Adrenal gland (tissue), 12 donors: Measurements from ENCODE around the gene GMDS. TPM values are rescaled to one million over a fixed set of nuclear protein-coding genes. Genes with fewer than 3 reads are reported as not detected.
A peak's percentile ranks its signal among the peaks of the same experiment; 100 is the strongest.

ENCODE experiments used
- DNase-seq, 7 donors: peaks; one replicate each; pipeline ENCODE4 v3.0.0-alpha.2; 2019 to 2020
- H3K27ac ChIP-seq, 5 donors: fragments of 200-600 bp; sonication (generic) in 4 of 5; 1 replicate in 3 of 5; 2 replicates in 2 of 5; pipeline versions ENCODE4 v1.5.1 to v1.8.0; 2016 to 2020; ENCODE audit warnings: mild to moderate bottlenecking in 1 of 5
- H3K27me3 ChIP-seq: fragments of 200-600 bp; 2 replicates; pipeline ENCODE4 v1.8.0; 2021
- H3K36me3 ChIP-seq, 2 donors: fragments of 200-600 bp; replicated peaks in 1 of 2; 1 replicate in 1 of 2; 2 replicates in 1 of 2; pipeline versions ENCODE4 v1.5.1 to v1.8.0; 2018 to 2022
- H3K4me1 ChIP-seq, 2 donors: fragments of 200-600 bp; replicated peaks in 1 of 2; 1 replicate in 1 of 2; 2 replicates in 1 of 2; pipeline versions ENCODE4 v1.5.1 to v1.8.0; 2018 to 2021
- H3K4me3 ChIP-seq, 4 donors: fragments of 200-600 bp; sonication (generic) in 3 of 4; one replicate each; pipeline ENCODE4 v1.5.1; 2016 to 2018
- H3K9me3 ChIP-seq, 3 donors: fragments of 200-600 bp; sonication (generic) in 1 of 3; replicated peaks in 1 of 3; 1 replicate in 2 of 3; 2 replicates in 1 of 3; pipeline versions ENCODE4 v1.5.1 to v1.8.0; 2016 to 2021
- POLR2A ChIP-seq, 2 donors: fragments of 450-650 bp; IDR thresholded peaks; one replicate each; pipeline ENCODE4 v1.6.1; 2017; ENCODE audit warnings: antibody characterized with exemption in 2 of 2, mild to moderate bottlenecking in 2 of 2, moderate library complexity in 1 of 2
- WGBS, 4 donors: extraction: QIAGEN DNeasy Blood & Tissue Kit in 2 of 4; methylation state at CpG; one replicate each; pipeline versions ENCODE4 v1.1.5 to v1.1.7; 2013 to 2017; 5-methylcytosine and 5-hydroxymethylcytosine counted together
- intact Hi-C, 2 donors: fragments of 100-400 bp; cut with DNase I; formaldehyde crosslinking; loops; one replicate each; pipeline versions ENCODE4 v1.14.1 to v1.15.0; 2022 to 2023
- polyA plus RNA-seq, 3 donors: library from polyadenylated mRNA; stranded (reverse); fragments of 200-250 nt in 2 of 3; fragments of 350-450 nt in 1 of 3; fragmentation: Illumina TruSeq in 1 of 3; extraction: RNeasy Lipid Tissue Mini Kit (QIAGEN cat#74804) in 1 of 3; gene quantifications; one replicate each; pipeline ENCODE4 v1.2.3, GENCODE V29; 2013 to 2014
- total RNA-seq, 9 donors: library from RNA; depleted of rRNA in 4 of 9; stranded (reverse); fragments of >200 nt in 4 of 9; fragments of 120-200 nt in 1 of 9; fragmentation: NEBNext Ultra II Directional in 1 of 9; extraction: Animal tissue kit (Norgen Biotek cat#: 25700) in 1 of 9; gene quantifications; one replicate each; pipeline versions ENCODE4 v1.1.0 to v1.2.4, GENCODE V29; 2013 to 2023
- TF ChIP-seq, protein P1 (sequence below), 6 experiments: fragments of 450-650 bp in 4 of 6; fragments of 200-600 bp in 2 of 6; sonication (generic) in 1 of 6; IDR thresholded peaks; 1 replicate in 5 of 6; 2 replicates in 1 of 6; pipeline versions ENCODE4 v1.5.1 to v1.8.0; 2016 to 2021; ENCODE audit warnings: antibody characterized with exemption in 6 of 6, mild to moderate bottlenecking in 2 of 6, moderate library complexity in 1 of 6
- donor health status: healthy with polysubstance abuse.
- donor health status: Bipolar disorder and iron deficiency.
- donor health status: DM: yes; HTN: yes; CAD: no.
- donor health status: DM: no; HTN: no; CAD: no.
- donor health status: DM: no; HTN: no; CAD: no.
- donor health status: DM: yes; HTN: yes; CAD: no.

The GMDS gene
- total and polyA plus RNA-seq, 12 donors = 8.5 to 39.2 (median 15.2) TPM

DNA sequence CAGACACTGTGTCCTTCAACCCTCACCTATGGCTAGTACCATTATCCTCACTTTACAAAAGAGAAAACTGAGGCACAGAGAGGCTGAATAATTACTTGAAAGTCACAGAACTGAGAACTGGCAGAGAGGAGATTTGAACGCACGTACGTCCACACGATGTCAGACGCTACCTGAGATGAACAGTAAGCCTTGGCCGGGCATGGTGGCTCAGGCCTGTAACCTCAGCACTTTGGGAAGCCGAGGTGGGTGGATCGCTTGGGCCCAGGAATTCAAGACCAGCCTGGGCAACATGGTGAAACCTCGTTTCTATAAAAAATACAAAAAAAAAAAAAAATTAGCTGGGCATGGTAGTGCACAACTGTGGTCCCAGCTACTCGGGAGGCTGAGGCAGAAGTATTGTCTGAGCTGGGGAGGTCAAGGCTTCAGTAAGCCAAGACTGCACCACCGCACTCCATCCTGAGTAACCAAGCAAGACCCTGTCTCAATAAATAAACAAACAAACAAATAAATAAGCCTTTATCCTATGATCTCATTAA is 20.5 kb downstream of the GMDS start:
- Histone ChIP-seq H3K36me3 (no peaks in the 10 kb centered on the region), H3K9me3 (no peaks in the 10 kb centered on the region), H3K4me3 (no peak overlapping the region), H3K27ac (no peak overlapping the region), H3K4me1 (peaks cover 0 to 5% of the 10 kb centered on the region in 2 donors), H3K27me3 (no peaks in the 10 kb centered on the region)
- no peak for DNase-seq
- intact Hi-C loops = no loop called here
- no peak for TF ChIP-seq POLR2A (IDR thresholded peaks at IDR 0.05)
- TF ChIP-seq, protein P1, sequence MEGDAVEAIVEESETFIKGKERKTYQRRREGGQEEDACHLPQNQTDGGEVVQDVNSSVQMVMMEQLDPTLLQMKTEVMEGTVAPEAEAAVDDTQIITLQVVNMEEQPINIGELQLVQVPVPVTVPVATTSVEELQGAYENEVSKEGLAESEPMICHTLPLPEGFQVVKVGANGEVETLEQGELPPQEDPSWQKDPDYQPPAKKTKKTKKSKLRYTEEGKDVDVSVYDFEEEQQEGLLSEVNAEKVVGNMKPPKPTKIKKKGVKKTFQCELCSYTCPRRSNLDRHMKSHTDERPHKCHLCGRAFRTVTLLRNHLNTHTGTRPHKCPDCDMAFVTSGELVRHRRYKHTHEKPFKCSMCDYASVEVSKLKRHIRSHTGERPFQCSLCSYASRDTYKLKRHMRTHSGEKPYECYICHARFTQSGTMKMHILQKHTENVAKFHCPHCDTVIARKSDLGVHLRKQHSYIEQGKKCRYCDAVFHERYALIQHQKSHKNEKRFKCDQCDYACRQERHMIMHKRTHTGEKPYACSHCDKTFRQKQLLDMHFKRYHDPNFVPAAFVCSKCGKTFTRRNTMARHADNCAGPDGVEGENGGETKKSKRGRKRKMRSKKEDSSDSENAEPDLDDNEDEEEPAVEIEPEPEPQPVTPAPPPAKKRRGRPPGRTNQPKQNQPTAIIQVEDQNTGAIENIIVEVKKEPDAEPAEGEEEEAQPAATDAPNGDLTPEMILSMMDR (IDR thresholded peaks at IDR 0.05) = no peak
- WGBS, 4 donors = 90 to 95% (median 94%) methylated on average over 11 of the region's 11 CpGs

DNA sequence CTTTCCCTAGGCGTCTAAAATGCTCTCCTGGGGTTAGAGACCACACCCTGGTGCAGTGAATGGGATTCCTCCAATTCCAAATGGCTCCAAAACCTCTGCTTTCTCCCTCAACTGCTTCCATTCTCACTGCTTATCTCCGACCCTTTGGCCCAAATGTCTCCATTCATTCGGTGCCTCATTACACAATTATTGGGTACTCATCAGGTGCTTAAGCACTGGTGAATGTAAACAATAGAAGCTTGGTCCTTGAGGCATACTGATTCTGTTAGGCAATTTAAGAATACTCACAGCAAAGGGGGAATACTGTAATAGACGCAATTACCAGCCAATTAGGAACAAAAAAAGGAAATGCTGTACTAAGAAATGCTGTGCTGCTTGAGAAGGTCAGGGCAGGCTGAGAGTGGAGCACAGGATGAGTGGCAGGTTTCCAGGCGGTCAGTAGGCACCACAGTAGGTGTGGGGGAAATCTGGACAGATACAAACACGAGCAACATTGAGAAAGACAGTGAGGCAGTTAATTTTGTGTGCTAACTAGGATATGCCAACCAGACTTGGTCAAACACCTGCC is 23.0 kb downstream of the GMDS start:
- no peak for TF ChIP-seq POLR2A (IDR thresholded peaks at IDR 0.05)
- TF ChIP-seq, protein P1 (IDR thresholded peaks at IDR 0.05) = no peak
- intact Hi-C loops = no loop called here

DNA sequence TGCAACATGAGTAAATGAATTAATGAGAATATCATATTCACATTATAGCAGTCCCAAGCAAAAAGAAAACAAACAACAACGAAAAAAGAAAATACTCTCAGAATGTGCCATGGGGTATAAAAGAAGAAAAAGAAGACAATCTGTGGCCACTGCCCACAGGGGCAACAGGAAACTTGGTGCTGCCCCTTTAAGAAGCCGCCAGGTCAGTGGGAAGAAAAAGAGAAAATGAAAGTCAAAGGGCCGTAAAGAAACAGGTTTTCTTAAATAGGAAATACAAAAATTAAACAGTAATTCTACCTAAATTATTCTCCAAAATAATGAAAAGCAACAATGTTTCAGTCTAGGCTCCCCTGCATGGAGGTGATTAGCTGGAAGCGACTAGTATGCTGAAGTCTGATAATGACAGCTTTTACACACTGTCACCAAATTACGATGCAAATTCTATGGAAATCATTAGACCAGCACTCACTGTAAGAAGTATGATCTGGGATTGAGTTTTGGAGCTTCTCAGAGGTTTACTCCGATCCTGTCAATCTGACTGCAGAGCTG is 23.6 kb downstream of the GMDS start:
- Histone ChIP-seq H3K27me3 (no peaks in the 10 kb centered on the region), H3K36me3 (no peaks in the 10 kb centered on the region), H3K4me1 (peaks cover 0 to 5% of the 10 kb centered on the region in 2 donors), H3K4me3 (peak overlapping the region; percentile 1 to 56 (median 31)), H3K9me3 (no peaks in the 10 kb centered on the region), H3K27ac (peak overlapping the region in 3 of 5 donors; percentile 29 to 60 (median 49))
- DNase-seq = no peak
- TF ChIP-seq, protein P1 (IDR thresholded peaks at IDR 0.05) = no peak
- no peak for TF ChIP-seq POLR2A (IDR thresholded peaks at IDR 0.05)
- WGBS, 4 donors = 19 to 26% (median 20%) methylated on average over 6 of the region's 6 CpGs
- intact Hi-C loops = no loop called here

More for the DNA sequence above, 23.0 kb downstream of the GMDS start:
- H3K27me3 ChIP-seq = no peaks in the 10 kb centered on the region
- no peaks in the 10 kb centered on the region for H3K36me3 ChIP-seq
- DNase-seq = no peak
- WGBS, 4 donors = 28 to 39% (median 29%) methylated on average over 6 of the region's 6 CpGs
- H3K27ac ChIP-seq = peak overlapping the region in 3 of 5 donors; percentile 29 to 60 (median 49)
- no peaks in the 10 kb centered on the region for H3K9me3 ChIP-seq
- peak overlapping the region in 3 of 4 donors; percentile 1 to 56 (median 20) for H3K4me3 ChIP-seq
- H3K4me1 ChIP-seq = peaks cover 0 to 5% of the 10 kb centered on the region in 2 donors

DNA sequence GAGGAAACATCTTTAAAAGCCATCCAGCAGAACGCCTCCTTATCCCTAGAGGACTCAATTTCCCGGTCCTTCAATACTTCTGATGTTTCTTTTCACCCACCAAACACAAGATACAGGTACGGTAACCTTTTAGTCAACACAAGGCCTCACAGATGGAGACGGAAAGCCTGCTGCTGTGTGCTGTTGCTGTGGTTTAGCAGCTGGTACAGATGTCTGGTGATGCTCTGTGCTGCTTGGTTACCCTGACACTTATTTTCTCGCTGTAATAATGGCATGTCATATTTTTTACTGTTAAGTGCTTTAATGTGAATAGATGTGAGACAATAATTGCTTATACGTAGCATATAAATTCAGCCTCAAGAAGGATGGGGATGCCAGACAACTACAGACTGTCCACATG is 25.3 kb downstream of the GMDS start:
- TF ChIP-seq, protein P1 (IDR thresholded peaks at IDR 0.05) = no peak
- TF ChIP-seq POLR2A (IDR thresholded peaks at IDR 0.05) = no peak
- Histone ChIP-seq H3K9me3 (no peaks in the 10 kb centered on the region), H3K4me1 (peaks cover 0 to 5% of the 10 kb centered on the region in 2 donors), H3K36me3 (no peaks in the 10 kb centered on the region), H3K27me3 (no peaks in the 10 kb centered on the region), H3K27ac (no peak overlapping the region), H3K4me3 (no peak overlapping the region)
- no peak for DNase-seq
- intact Hi-C loops = no loop called here
- WGBS, 4 donors = 91 to 97% (median 96%) methylated on average over 6 of the region's 6 CpGs
